Measurements from ENCODE around the gene GYS2. TPM values are rescaled to one million over a fixed set of nuclear protein-coding genes. Genes with fewer than 3 reads are reported as not detected.

The GYS2 gene
- total RNA-seq, 1 experiment from 2014 or later: not detected

DNA sequence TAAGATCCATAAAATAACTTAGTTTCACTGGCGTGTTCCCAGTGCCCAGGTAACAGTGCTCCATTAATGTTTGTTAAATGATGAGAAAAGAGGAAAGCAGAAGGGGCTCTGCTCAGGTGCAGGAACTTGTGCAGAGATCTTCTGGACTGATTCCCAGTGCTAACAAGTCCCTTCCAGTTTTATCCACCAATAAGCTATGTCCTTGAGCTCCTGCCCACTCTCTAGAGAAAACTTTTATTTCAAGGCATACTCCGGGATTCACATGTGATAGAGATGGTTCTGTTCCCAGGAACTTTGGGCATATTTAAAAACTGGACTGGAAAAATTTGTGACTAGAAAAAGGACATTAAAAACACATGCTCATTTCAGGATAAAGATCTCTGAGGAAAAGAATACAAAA lies 1.9 kb downstream of the GYS2 start:
- Histone ChIP-seq H3K79me2 (ENCODE audit: low read length) (no peaks in the 10 kb centered on the region), H3K9me2 (replicated peaks; ENCODE audit: low read length) (no peaks in the 10 kb centered on the region), H2AFZ (ENCODE audit: low read length) (no peak overlapping the region), H4K20me1 (ENCODE audit: low read length) (no peaks in the 10 kb centered on the region), H3K36me3 (ENCODE audit: low read depth, low read length) (no peaks in the 10 kb centered on the region), H3K4me3 (ENCODE audit: low read length) (no peak overlapping the region), H3K4me2 (ENCODE audit: low read length) (no peak overlapping the region), H3K27ac (ENCODE audit: low read length) (no peak overlapping the region), H3F3A (ENCODE audit: low read length, unreplicated experiment) (no peaks in the 10 kb centered on the region), H3K27me3 (ENCODE audit: low read length) (peaks cover 4% of the 10 kb centered on the region; the same call in 1 of the 2 replicates), H3K9me3 (ENCODE audit: low read length) (no peaks in the 10 kb centered on the region), H3K4me1 (ENCODE audit: insufficient read depth, low read length) (no peaks in the 10 kb centered on the region), H3K9ac (ENCODE audit: low read length) (no peak overlapping the region)
- DNase-seq (no peak), ATAC-seq (no peak)
- CTCF ChIA-PET: no interaction called here
- POLR2A ChIA-PET (ENCODE audit: unreplicated experiment): no interaction called here
- TF ChIP-seq EZH2 (IDR thresholded peaks at IDR 0.05; ENCODE audit: low read length, unreplicated experiment): no peak
- no peak for TF ChIP-seq CTCF (conservative IDR thresholded peaks at IDR 0.05; ENCODE audit: low read depth, low read length)
- TF ChIP-seq EZH2phosphoT487 (IDR thresholded peaks at IDR 0.05; ENCODE audit: borderline replicate concordance, low read length): no peak
- intact Hi-C loops (cut with micrococcal nuclease): loop anchor here (10.0 kb wide), 1 partner anchor 412 kb away; no protein-coding TSS in a partner anchor
- BruUV-seq (replicated peaks): no TSS peak

- CTCF ChIA-PET: no interaction called here
- TF ChIP-seq EZH2 (IDR thresholded peaks at IDR 0.05; ENCODE audit: low read length, unreplicated experiment) (no peak), EZH2phosphoT487 (IDR thresholded peaks at IDR 0.05; ENCODE audit: borderline replicate concordance, low read length) (no peak)
- POLR2A ChIA-PET (ENCODE audit: unreplicated experiment): no interaction called here
- no peak overlapping the region for H3K9ac ChIP-seq (ENCODE audit: low read length)
- no peak overlapping the region for H2AFZ ChIP-seq (ENCODE audit: low read length)
- DNase-seq (no peak), ATAC-seq (no peak)
- intact Hi-C loops (cut with micrococcal nuclease): loop anchor here (10.0 kb wide), 1 partner anchor 415 kb away; no protein-coding TSS in a partner anchor
- no peak overlapping the region for H3K4me3 ChIP-seq (ENCODE audit: low read length)
- no peaks in the 10 kb centered on the region for H3K4me1 ChIP-seq (ENCODE audit: insufficient read depth, low read length)
- no peaks in the 10 kb centered on the region for H3K36me3 ChIP-seq (ENCODE audit: low read depth, low read length)
- H3K9me2 ChIP-seq (replicated peaks; ENCODE audit: low read length): no peaks in the 10 kb centered on the region
- no peak overlapping the region for H3K27ac ChIP-seq (ENCODE audit: low read length)
- no TSS peak for BruUV-seq (replicated peaks)
- no peaks in the 10 kb centered on the region for H3F3A ChIP-seq (ENCODE audit: low read length, unreplicated experiment)
- H3K4me2 ChIP-seq (ENCODE audit: low read length): no peak overlapping the region
- no peaks in the 10 kb centered on the region for H3K79me2 ChIP-seq (ENCODE audit: low read length)
- H3K9me3 ChIP-seq (ENCODE audit: low read length): no peaks in the 10 kb centered on the region
- peaks cover 4% of the 10 kb centered on the region; the same call in 1 of the 2 replicates for H3K27me3 ChIP-seq (ENCODE audit: low read length)
- no peaks in the 10 kb centered on the region for H4K20me1 ChIP-seq (ENCODE audit: low read length)
These were observed 4.5 kb downstream of the GYS2 start for GRCh38 chr12:21600196-21600595.

DNA sequence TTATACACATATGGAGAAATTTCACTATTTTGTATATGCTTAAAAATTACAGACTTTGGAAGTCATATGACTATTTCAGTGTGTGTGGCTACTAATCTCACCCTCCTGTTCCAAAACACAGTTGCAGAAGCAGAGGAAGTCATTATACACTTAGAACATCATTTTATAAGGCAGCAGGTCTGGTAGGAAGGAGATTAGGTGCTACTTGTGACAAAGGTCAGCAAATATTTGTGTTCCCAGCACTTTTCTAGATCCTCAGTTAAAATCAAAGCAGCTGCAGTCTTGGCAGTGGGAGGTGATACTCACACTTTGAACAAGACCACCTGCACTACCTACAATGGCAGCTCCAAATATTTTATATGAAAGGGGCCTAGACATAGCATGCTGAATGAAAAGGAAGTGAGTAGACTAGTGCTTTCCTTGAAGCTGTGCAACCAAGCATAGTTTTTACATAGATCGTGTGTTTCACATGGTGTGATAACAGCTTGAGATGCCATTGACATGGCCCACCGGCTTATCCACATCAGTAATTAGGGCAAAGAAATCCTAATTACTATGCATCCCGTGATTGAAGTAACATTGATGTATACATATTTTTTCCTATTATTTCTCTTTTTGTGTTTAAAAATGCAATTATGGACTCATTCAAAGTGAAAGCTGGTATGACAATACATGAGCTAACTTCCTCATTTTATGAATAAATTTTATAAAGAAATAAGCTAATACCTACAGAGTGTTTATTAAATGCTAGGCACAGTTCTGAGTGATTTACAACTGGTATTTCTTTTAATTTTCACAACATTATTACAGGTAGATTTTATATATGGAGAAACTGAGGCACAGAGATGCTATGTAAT lies 5.3 kb downstream of the GYS2 start:
- ATAC-seq: no peak

More for the DNA sequence above, 5.3 kb downstream of the GYS2 start:
- no peaks in the 10 kb centered on the region for H3K4me1 ChIP-seq (ENCODE audit: insufficient read depth, low read length)
- H3K9me3 ChIP-seq (ENCODE audit: low read length): no peaks in the 10 kb centered on the region
- intact Hi-C loops (cut with micrococcal nuclease): no loop called here
- DNase-seq: no peak
- H3K79me2 ChIP-seq (ENCODE audit: low read length): no peaks in the 10 kb centered on the region
- ChIA-PET POLR2A (ENCODE audit: unreplicated experiment) (no interaction called here), CTCF (no interaction called here)
- H4K20me1 ChIP-seq (ENCODE audit: low read length): no peaks in the 10 kb centered on the region
- no peaks in the 10 kb centered on the region for H3K9me2 ChIP-seq (replicated peaks; ENCODE audit: low read length)
- no peaks in the 10 kb centered on the region for H3F3A ChIP-seq (ENCODE audit: low read length, unreplicated experiment)
- no peak overlapping the region for H2AFZ ChIP-seq (ENCODE audit: low read length)
- H3K9ac ChIP-seq (ENCODE audit: low read length): no peak overlapping the region
- H3K36me3 ChIP-seq (ENCODE audit: low read depth, low read length): no peaks in the 10 kb centered on the region
- no peak overlapping the region for H3K4me3 ChIP-seq (ENCODE audit: low read length)
- TF ChIP-seq CTCF (conservative IDR thresholded peaks at IDR 0.05; ENCODE audit: low read depth, low read length) (no peak), EZH2phosphoT487 (IDR thresholded peaks at IDR 0.05; ENCODE audit: borderline replicate concordance, low read length) (no peak), EZH2 (IDR thresholded peaks at IDR 0.05; ENCODE audit: low read length, unreplicated experiment) (no peak)
- no peak overlapping the region for H3K27ac ChIP-seq (ENCODE audit: low read length)
- no peak overlapping the region for H3K4me2 ChIP-seq (ENCODE audit: low read length)
- no TSS peak for BruUV-seq (replicated peaks)
- peaks cover 4% of the 10 kb centered on the region; the same call in 1 of the 2 replicates for H3K27me3 ChIP-seq (ENCODE audit: low read length)

Data from PC-3 (cell line).